ENCODE data around the gene OR7E24. TPM values are rescaled to one million over a fixed set of nuclear protein-coding genes. Genes with fewer than 3 reads are reported as not detected.
"Not testable (repeated sequence)": the region's sequence is repeated elsewhere in the genome, so short reads cannot be mapped to it uniquely, and the experiment has no call there.

OR7E24 gene
- total RNA-seq (not detected), polyA plus RNA-seq (ENCODE audit: insufficient read length in 2 of 2) (not detected)
- long read RNA-seq, donor 1, result 0 reads
- long read RNA-seq, donor 2, result 0 reads
- long read RNA-seq, donor 3, result 0 reads
- long read RNA-seq, donor 4, result 0 reads

GRCh38 chr19:9250630-9251029 lies at the start of gene OR7E24:
TSS of gene OR7E24 (plus strand) at chr19:9250930. CDS start at chr19:9251044, 114 bp downstream.
- Histone ChIP-seq H3K4me1 (ENCODE audit: control insufficient read depth, insufficient read depth, low read length) (no peaks in the 10 kb centered on the region), H3K4me3 (ENCODE audit: low read depth, low read length) (no peak within 1 kb of the TSS), H3K27me3 (ENCODE audit: control insufficient read depth, insufficient read depth, low read length) (no peaks in the 10 kb centered on the region), H3K9me3 (ENCODE audit: control insufficient read depth, insufficient read depth, low read length) (no peaks in the 10 kb centered on the region), H3K36me3 (ENCODE audit: control insufficient read depth, insufficient read depth, low read length) (no peaks in the 10 kb centered on the region), H3K27ac (ENCODE audit: low read depth, low read length) (no peak within 1 kb of the TSS)
- no CpG with 5 or more reads among the region's 1 CpG for WGBS (ENCODE audit: insufficient coverage)
- no peak for DNase-seq (ENCODE audit: low read depth in 4 of 6, low spot score in 6 of 6)

GRCh38 chr19:9205501-9206113 lies 45.1 kb upstream of the OR7E24 start:
- no peaks in the 10 kb centered on the region for H3K9me3 ChIP-seq (ENCODE audit: control insufficient read depth, insufficient read depth, low read length)
- DNase-seq (ENCODE audit: low read depth in 4 of 6, low spot score in 6 of 6), result peak; percentile 6 to 78 (median 20)
- no peaks in the 10 kb centered on the region for H3K36me3 ChIP-seq (ENCODE audit: control insufficient read depth, insufficient read depth, low read length)
- peak overlapping the region; percentile 24 for H3K4me3 ChIP-seq (ENCODE audit: low read depth, low read length)
- H3K27ac ChIP-seq (ENCODE audit: low read depth, low read length), result no peak overlapping the region
- no peaks in the 10 kb centered on the region for H3K4me1 ChIP-seq (ENCODE audit: control insufficient read depth, insufficient read depth, low read length)
- H3K27me3 ChIP-seq (ENCODE audit: control insufficient read depth, insufficient read depth, low read length), result no peaks in the 10 kb centered on the region
- 0% methylated on average over 5 of the region's 13 CpGs for WGBS (ENCODE audit: insufficient coverage)

GRCh38 chr19:9219489-9219888 lies 31.2 kb upstream of the OR7E24 start, which contains the start of gene OR7D4:
TSS of gene OR7D4 (minus strand) at chr19:9219589. CDS start at chr19:9214837, 4,752 bp downstream.
- Histone ChIP-seq H3K4me1 (ENCODE audit: control insufficient read depth, insufficient read depth, low read length) (no peaks in the 10 kb centered on the region), H3K36me3 (ENCODE audit: control insufficient read depth, insufficient read depth, low read length) (no peaks in the 10 kb centered on the region), H3K9me3 (ENCODE audit: control insufficient read depth, insufficient read depth, low read length) (no peaks in the 10 kb centered on the region), H3K4me3 (ENCODE audit: low read depth, low read length) (no peak within 1 kb of the TSS), H3K27ac (ENCODE audit: low read depth, low read length) (no peak within 1 kb of the TSS), H3K27me3 (ENCODE audit: control insufficient read depth, insufficient read depth, low read length) (no peaks in the 10 kb centered on the region)
- no peak for DNase-seq (ENCODE audit: low read depth in 4 of 6, low spot score in 6 of 6)
- WGBS (ENCODE audit: insufficient coverage), result no CpG with 5 or more reads among the region's 3 CpGs

GRCh38 chr19:9251236-9251635 lies 506 bp downstream of the OR7E24 start:
- Histone ChIP-seq H3K9me3 (ENCODE audit: control insufficient read depth, insufficient read depth, low read length) (no peaks in the 10 kb centered on the region), H3K36me3 (ENCODE audit: control insufficient read depth, insufficient read depth, low read length) (no peaks in the 10 kb centered on the region), H3K27ac (ENCODE audit: low read depth, low read length) (no peak overlapping the region), H3K27me3 (ENCODE audit: control insufficient read depth, insufficient read depth, low read length) (no peaks in the 10 kb centered on the region), H3K4me3 (ENCODE audit: low read depth, low read length) (no peak overlapping the region), H3K4me1 (ENCODE audit: control insufficient read depth, insufficient read depth, low read length) (no peaks in the 10 kb centered on the region)
- 90% methylated on average over 2 of the region's 5 CpGs for WGBS (ENCODE audit: insufficient coverage)
- no peak for DNase-seq (ENCODE audit: low read depth in 4 of 6, low spot score in 6 of 6)

GRCh38 chr19:9283485-9283884 lies 32.8 kb downstream of the OR7E24 start:
- WGBS (ENCODE audit: insufficient coverage), result 13% methylated on average over 32 of the region's 38 CpGs
- not testable (repeated sequence) for H3K9me3 ChIP-seq (ENCODE audit: control insufficient read depth, insufficient read depth, low read length); H3K27ac ChIP-seq (ENCODE audit: low read depth, low read length); H3K4me3 ChIP-seq (ENCODE audit: low read depth, low read length); H3K4me1 ChIP-seq (ENCODE audit: control insufficient read depth, insufficient read depth, low read length); H3K27me3 ChIP-seq (ENCODE audit: control insufficient read depth, insufficient read depth, low read length); H3K36me3 ChIP-seq (ENCODE audit: control insufficient read depth, insufficient read depth, low read length); DNase-seq (ENCODE audit: low read depth in 4 of 6, low spot score in 6 of 6)

- no CpG with 5 or more reads among the region's 2 CpGs for WGBS (ENCODE audit: insufficient coverage)
- Histone ChIP-seq H3K27ac (ENCODE audit: low read depth, low read length) (no peak overlapping the region), H3K4me1 (ENCODE audit: control insufficient read depth, insufficient read depth, low read length) (no peaks in the 10 kb centered on the region), H3K27me3 (ENCODE audit: control insufficient read depth, insufficient read depth, low read length) (no peaks in the 10 kb centered on the region), H3K4me3 (ENCODE audit: low read depth, low read length) (no peak overlapping the region), H3K9me3 (ENCODE audit: control insufficient read depth, insufficient read depth, low read length) (peaks cover 11% of the 10 kb centered on the region), H3K36me3 (ENCODE audit: control insufficient read depth, insufficient read depth, low read length) (peaks cover 4% of the 10 kb centered on the region)
- no peak for DNase-seq (ENCODE audit: low read depth in 4 of 6, low spot score in 6 of 6)
These were observed 38.6 kb downstream of the OR7E24 start for GRCh38 chr19:9289231-9289884.

GRCh38 chr19:9295411-9295849 lies 44.7 kb downstream of the OR7E24 start:
- Histone ChIP-seq H3K36me3 (ENCODE audit: control insufficient read depth, insufficient read depth, low read length) (peaks cover 33% of the 10 kb centered on the region), H3K9me3 (ENCODE audit: control insufficient read depth, insufficient read depth, low read length) (peaks cover 26% of the 10 kb centered on the region)

GRCh38 chr19:9296336-9296735 lies 45.6 kb downstream of the OR7E24 start:
- peaks cover 37% of the 10 kb centered on the region for H3K36me3 ChIP-seq (ENCODE audit: control insufficient read depth, insufficient read depth, low read length)
- H3K27ac ChIP-seq (ENCODE audit: low read depth, low read length), result no peak overlapping the region
- H3K9me3 ChIP-seq (ENCODE audit: control insufficient read depth, insufficient read depth, low read length), result peaks cover 26% of the 10 kb centered on the region
- H3K4me3 ChIP-seq (ENCODE audit: low read depth, low read length), result no peak overlapping the region
- no CpG with 5 or more reads among the region's 2 CpGs for WGBS (ENCODE audit: insufficient coverage)
- no peaks in the 10 kb centered on the region for H3K4me1 ChIP-seq (ENCODE audit: control insufficient read depth, insufficient read depth, low read length)
- DNase-seq (ENCODE audit: low read depth in 4 of 6, low spot score in 6 of 6), result no peak
- H3K27me3 ChIP-seq (ENCODE audit: control insufficient read depth, insufficient read depth, low read length), result no peaks in the 10 kb centered on the region

More at GRCh38 chr19:9295411-9295849, 44.7 kb downstream of the OR7E24 start:
- Histone ChIP-seq H3K27me3 (ENCODE audit: control insufficient read depth, insufficient read depth, low read length) (no peaks in the 10 kb centered on the region), H3K4me1 (ENCODE audit: control insufficient read depth, insufficient read depth, low read length) (no peaks in the 10 kb centered on the region), H3K4me3 (ENCODE audit: low read depth, low read length) (no peak overlapping the region), H3K27ac (ENCODE audit: low read depth, low read length) (no peak overlapping the region)
- no CpG with 5 or more reads among the region's 4 CpGs for WGBS (ENCODE audit: insufficient coverage)
- DNase-seq (ENCODE audit: low read depth in 4 of 6, low spot score in 6 of 6), result no peak
